Activated CD4-positive, alpha-beta T cell treated with anti-CD3 and anti-CD28 coated beads, Interleukin-2, amount 10 ng/mL, durations not matched to agents 7 days and 5 days (primary cell): ENCODE measurements around the gene AK1. TPM values are rescaled to one million over a fixed set of nuclear protein-coding genes. Genes with fewer than 3 reads are reported as not detected.
A peak's percentile ranks its signal among the peaks of the same experiment; 100 is the strongest.
"Not testable (repeated sequence)": the region's sequence is repeated elsewhere in the genome, so short reads cannot be mapped to it uniquely, and the experiment has no call there.

Experiments used
- CTCF ChIA-PET: fragments of 350-600 bp; sonication (Branson Sonifier 250); formaldehyde crosslinking; loops from one replicate; lab custom pipeline; 2021; ENCODE audit warnings: antibody characterized with exemption; lab: Charles Lee
- POLR2A ChIA-PET: fragments of 350-600 bp; sonication (Branson Sonifier 250); formaldehyde crosslinking; loops from one replicate; lab custom pipeline; 2021; ENCODE audit warnings: antibody characterized with exemption; lab: Charles Lee
- DNase-seq: peaks from one replicate; pipeline ENCODE4 v3.0.0-alpha.2; 2020
- H3K27ac Mint-ChIP-seq: one replicate; pipeline ENCODE4 v1.8.0; 2021; ENCODE audit warnings: mild to moderate bottlenecking, moderate library complexity, mixed read lengths
- H3K27me3 Mint-ChIP-seq: one replicate; pipeline ENCODE4 v1.8.0; 2021; ENCODE audit warnings: mixed read lengths
- H3K36me3 Mint-ChIP-seq: one replicate; pipeline ENCODE4 v1.8.0; 2021; ENCODE audit warnings: low read depth, mixed read lengths
- H3K4me1 Mint-ChIP-seq: one replicate; pipeline ENCODE4 v1.8.0; 2021; ENCODE audit warnings: mixed read lengths
- H3K4me3 Mint-ChIP-seq: one replicate; pipeline ENCODE4 v1.8.0; 2021; ENCODE audit warnings: mild to moderate bottlenecking, moderate library complexity, mixed read lengths
- H3K9me3 Mint-ChIP-seq: one replicate; pipeline ENCODE4 v1.8.0; 2021; ENCODE audit warnings: mixed read lengths
- total RNA-seq, 2 experiments: library from RNA; stranded (reverse); gene quantifications; one replicate each; pipeline ENCODE4 v1.2.3, GENCODE V29; 2021

AK1 gene
- total RNA-seq, 2 experiments from 2014 or later, result 53.7 to 62.3 TPM

- Mint-ChIP-seq H3K4me1 (peaks cover 38% of the 10 kb centered on the region), H3K36me3 (peaks cover 74% of the 10 kb centered on the region), H3K4me3 (no peak overlapping the region), H3K27me3 (no peaks in the 10 kb centered on the region), H3K9me3 (peaks cover 14% of the 10 kb centered on the region), H3K27ac (no peak overlapping the region)
- no peak for DNase-seq
- ChIA-PET CTCF (interaction anchor here (1.0 to 1.9 kb wide), 4 partner anchors 14 to 161 kb away, joined by 3 to 8 read pairs (median 4); partner anchors contain the start of gene TOR2A), POLR2A (no interaction called here)
Observed at GRCh38 chr9:127895811-127896210, 18.3 kb upstream of the AK1 start.

DNA sequence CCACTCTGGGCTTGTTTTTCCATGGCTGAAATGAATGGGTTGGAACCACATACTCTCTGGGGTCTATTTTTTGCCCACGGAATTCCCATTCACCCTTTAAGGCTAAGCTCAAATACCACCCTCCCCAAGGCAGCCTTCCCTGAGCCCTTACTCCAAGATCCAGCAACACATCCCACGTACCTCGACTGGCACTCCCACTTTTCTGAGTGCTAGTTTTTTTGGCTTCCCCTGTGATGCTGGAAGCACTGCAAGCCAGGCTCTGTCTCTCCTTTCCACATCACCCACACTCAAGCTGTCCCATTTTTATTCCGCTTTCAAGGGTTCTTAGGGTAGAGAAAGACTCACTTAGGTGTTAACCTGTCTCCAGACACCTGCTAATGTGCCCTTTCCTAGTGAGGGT lies 15.9 kb upstream of the AK1 start:
- H3K4me3 Mint-ChIP-seq, result no peak overlapping the region
- H3K27ac Mint-ChIP-seq, result no peak overlapping the region
- no peaks in the 10 kb centered on the region for H3K27me3 Mint-ChIP-seq
- CTCF ChIA-PET, result interaction anchor here (0.7 to 1.6 kb wide), 3 partner anchors 28 to 158 kb away, joined by 3 to 9 read pairs (median 4); partner anchors contain the start of gene TOR2A
- peaks cover 29% of the 10 kb centered on the region for H3K4me1 Mint-ChIP-seq
- H3K9me3 Mint-ChIP-seq, result peaks cover 14% of the 10 kb centered on the region
- DNase-seq, result no peak
- peaks cover 79% of the 10 kb centered on the region for H3K36me3 Mint-ChIP-seq
- POLR2A ChIA-PET, result no interaction called here

- H3K27ac Mint-ChIP-seq, result peak overlapping the region; percentile 1
Observed at GRCh38 chr9:127892831-127893230, 15.4 kb upstream of the AK1 start.

GRCh38 chr9:127890053-127890452 lies 12.6 kb upstream of the AK1 start:
- Mint-ChIP-seq H3K9me3 (peaks cover 14% of the 10 kb centered on the region), H3K27me3 (no peaks in the 10 kb centered on the region), H3K4me1 (peaks cover 15% of the 10 kb centered on the region), H3K27ac (no peak overlapping the region), H3K4me3 (no peak overlapping the region), H3K36me3 (peaks cover 71% of the 10 kb centered on the region)
- POLR2A ChIA-PET, result no interaction called here
- CTCF ChIA-PET, result interaction anchor here (0.9 to 2.1 kb wide), 6 partner anchors 14 to 155 kb away, joined by 4 to 8 read pairs (median 4); partner anchors contain the start of gene TOR2A
- no peak for DNase-seq

More at GRCh38 chr9:127892831-127893230, 15.4 kb upstream of the AK1 start:
- ChIA-PET CTCF (interaction anchor here (1.2 to 1.6 kb wide), 3 partner anchors 23 to 157 kb away, joined by 4 to 9 read pairs (median 4); partner anchors contain the start of gene TOR2A), POLR2A (no interaction called here)
- no peak for DNase-seq
- Mint-ChIP-seq H3K4me1 (peaks cover 26% of the 10 kb centered on the region), H3K27me3 (no peaks in the 10 kb centered on the region), H3K9me3 (peaks cover 14% of the 10 kb centered on the region), H3K4me3 (no peak overlapping the region), H3K36me3 (peaks cover 79% of the 10 kb centered on the region)

GRCh38 chr9:127887792-127888191 lies 10.3 kb upstream of the AK1 start:
- Mint-ChIP-seq H3K9me3 (peaks cover 2% of the 10 kb centered on the region), H3K4me3 (no peak overlapping the region), H3K36me3 (peaks cover 62% of the 10 kb centered on the region), H3K4me1 (peaks cover 15% of the 10 kb centered on the region), H3K27me3 (no peaks in the 10 kb centered on the region), H3K27ac (no peak overlapping the region)
- ChIA-PET CTCF (interaction anchor here (0.5 to 1.4 kb wide), 4 partner anchors 18 to 717 kb away, joined by 3 to 6 read pairs (median 4); no protein-coding TSS in a partner anchor), POLR2A (no interaction called here)
- no peak for DNase-seq

DNA sequence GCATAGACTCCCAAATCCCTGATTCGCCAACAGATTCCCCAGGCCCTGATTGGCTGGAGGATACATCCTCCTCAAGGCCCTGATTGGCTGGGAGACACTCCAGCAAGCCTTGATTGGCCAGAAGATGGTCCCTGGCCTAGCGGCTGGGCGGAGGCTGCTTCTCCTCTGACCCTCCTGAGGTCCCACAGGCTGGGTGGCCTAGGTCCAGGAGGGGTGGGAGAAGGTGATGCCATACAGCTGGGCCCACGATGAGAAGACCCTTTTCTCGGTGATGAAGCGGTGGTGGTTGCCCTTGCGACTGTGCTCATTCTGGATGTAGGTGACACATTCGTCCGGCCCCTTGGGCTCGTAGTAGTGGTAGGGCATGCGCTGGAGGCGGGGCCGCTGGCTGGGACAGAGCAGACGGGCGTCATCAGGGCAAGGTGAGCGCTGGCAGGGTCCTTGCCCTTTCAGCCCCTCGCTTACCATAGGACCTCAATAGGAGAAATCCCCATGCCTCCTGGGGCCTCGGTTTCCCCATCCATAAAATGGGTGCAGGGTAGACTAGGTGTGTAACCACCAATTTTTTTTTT lies 9.0 kb upstream of the AK1 start:
- H3K27ac Mint-ChIP-seq, result no peak overlapping the region
- ChIA-PET POLR2A (no interaction called here), CTCF (interaction anchor here (1.1 to 1.4 kb wide), 2 partner anchors 17 to 34 kb away, joined by 3 to 6 read pairs; no protein-coding TSS in a partner anchor)
- DNase-seq, result no peak
- peaks cover 54% of the 10 kb centered on the region for H3K36me3 Mint-ChIP-seq
- H3K4me3 Mint-ChIP-seq, result no peak overlapping the region
- H3K9me3 Mint-ChIP-seq, result no peaks in the 10 kb centered on the region
- peaks cover 7% of the 10 kb centered on the region for H3K4me1 Mint-ChIP-seq
- H3K27me3 Mint-ChIP-seq, result no peaks in the 10 kb centered on the region

DNA sequence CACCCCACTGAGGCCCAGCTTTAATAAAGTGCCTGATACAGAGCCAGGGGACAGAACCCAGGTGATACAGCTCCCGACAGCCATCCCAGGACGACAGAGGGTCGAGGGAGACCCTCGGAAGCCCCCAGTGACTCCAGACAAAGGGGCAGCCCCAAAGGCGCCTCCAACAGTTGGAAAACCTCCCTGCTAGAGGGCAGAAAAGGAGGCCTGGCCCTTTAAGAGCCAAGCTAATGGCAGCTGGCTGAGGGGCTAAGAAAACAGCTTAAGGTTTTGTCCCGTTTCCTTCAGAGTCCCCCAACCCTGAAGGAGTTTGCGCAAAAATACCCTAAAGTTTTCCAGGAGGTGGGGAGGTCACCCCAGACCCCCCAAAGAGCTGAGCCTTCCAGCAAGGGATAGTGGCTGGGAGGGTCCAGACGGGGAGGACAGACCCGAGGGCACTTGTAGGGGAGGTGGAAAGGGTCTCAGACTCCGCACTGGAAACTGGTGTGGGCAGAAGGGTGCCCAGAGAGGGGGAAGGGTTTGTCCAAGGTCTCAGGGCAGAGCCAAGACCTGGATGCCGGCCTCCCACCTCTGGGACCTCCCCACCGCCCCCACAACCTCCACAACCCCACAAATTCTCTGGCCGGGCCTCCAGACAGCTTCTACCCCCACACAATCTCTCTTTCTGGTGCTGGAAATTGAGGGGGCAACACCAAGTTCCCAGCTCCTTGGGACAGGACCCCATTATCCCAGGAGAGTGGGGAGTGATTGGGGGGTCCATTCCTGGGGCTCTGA lies 8.2 kb upstream of the AK1 start:
- no peaks in the 10 kb centered on the region for H3K27me3 Mint-ChIP-seq
- H3K36me3 Mint-ChIP-seq, result peaks cover 47% of the 10 kb centered on the region
- no peak overlapping the region for H3K4me3 Mint-ChIP-seq
- DNase-seq, result no peak
- ChIA-PET POLR2A (no interaction called here), CTCF (interaction anchor here (0.6 to 1.6 kb wide), 6 partner anchors 9 to 151 kb away, joined by 3 to 11 read pairs (median 3); partner anchors contain the start of gene TOR2A)
- no peaks in the 10 kb centered on the region for H3K9me3 Mint-ChIP-seq
- H3K4me1 Mint-ChIP-seq, result peaks cover 5% of the 10 kb centered on the region
- H3K27ac Mint-ChIP-seq, result no peak overlapping the region

GRCh38 chr9:127884976-127885490 lies 7.6 kb upstream of the AK1 start:
- no peaks in the 10 kb centered on the region for H3K27me3 Mint-ChIP-seq

GRCh38 chr9:127884427-127884911 lies 7.0 kb upstream of the AK1 start:
- POLR2A ChIA-PET, result no interaction called here
- Mint-ChIP-seq H3K4me1 (peaks cover 5% of the 10 kb centered on the region), H3K27ac (no peak overlapping the region), H3K27me3 (no peaks in the 10 kb centered on the region), H3K4me3 (no peak overlapping the region), H3K9me3 (no peaks in the 10 kb centered on the region), H3K36me3 (peaks cover 41% of the 10 kb centered on the region)
- DNase-seq, result no peak
- CTCF ChIA-PET, result interaction anchor here (1.1 to 1.6 kb wide), 4 partner anchors 11 to 276 kb away, joined by 3 to 11 read pairs (median 4); partner anchors contain the start of gene TOR2A

More at GRCh38 chr9:127884976-127885490, 7.6 kb upstream of the AK1 start:
- POLR2A ChIA-PET, result no interaction called here
- Mint-ChIP-seq H3K27ac (no peak overlapping the region), H3K4me1 (peaks cover 5% of the 10 kb centered on the region), H3K4me3 (no peak overlapping the region), H3K36me3 (peaks cover 44% of the 10 kb centered on the region), H3K9me3 (no peaks in the 10 kb centered on the region)
- DNase-seq, result no peak
- CTCF ChIA-PET, result interaction anchor here (0.7 to 1.6 kb wide), 6 partner anchors 11 to 276 kb away, joined by 3 to 11 read pairs (median 3); partner anchors contain the start of gene TOR2A

- H3K9me3 Mint-ChIP-seq, result no peaks in the 10 kb centered on the region
- no peaks in the 10 kb centered on the region for H3K27me3 Mint-ChIP-seq
- peaks cover 41% of the 10 kb centered on the region for H3K36me3 Mint-ChIP-seq
- H3K27ac Mint-ChIP-seq, result peak overlapping the region; percentile 42
- POLR2A ChIA-PET, result no interaction called here
- CTCF ChIA-PET, result interaction anchor here (1.1 to 1.6 kb wide), 2 partner anchors 14 to 275 kb away, joined by 3 to 11 read pairs; no protein-coding TSS in a partner anchor
- DNase-seq, result no peak
- H3K4me1 Mint-ChIP-seq, result peaks cover 5% of the 10 kb centered on the region
- H3K4me3 Mint-ChIP-seq, result no peak overlapping the region
Observed at GRCh38 chr9:127883959-127884358, 6.5 kb upstream of the AK1 start.

DNA sequence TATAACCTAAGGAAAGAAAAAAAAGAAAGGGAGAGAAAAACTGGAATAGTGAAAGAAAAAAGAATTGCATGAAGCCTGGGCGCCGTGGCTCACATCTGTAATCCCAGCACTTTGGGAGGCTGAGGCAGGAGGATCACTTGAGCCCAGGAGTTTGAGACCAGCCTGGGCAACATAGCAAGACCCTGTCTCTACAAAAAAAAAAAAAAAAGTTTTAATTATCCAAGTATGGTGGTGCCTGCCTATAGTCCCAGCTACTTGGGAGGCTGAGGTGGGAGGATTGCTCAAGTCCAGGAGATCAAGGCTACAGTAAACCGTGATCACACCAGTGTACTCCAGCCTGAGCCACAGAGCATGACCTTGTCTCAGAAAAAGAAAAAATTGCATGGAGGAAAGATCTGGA lies 4.2 kb upstream of the AK1 start:
- POLR2A ChIA-PET, H3K27ac Mint-ChIP-seq, H3K4me3 Mint-ChIP-seq, DNase-seq, H3K27me3 Mint-ChIP-seq, H3K4me1 Mint-ChIP-seq, H3K9me3 Mint-ChIP-seq: not testable (repeated sequence)
- CTCF ChIA-PET, result interaction anchor here (0.9 to 2.6 kb wide), 6 partner anchors 9 to 293 kb away, joined by 3 to 19 read pairs (median 6); partner anchors contain the start of gene TOR2A
- peaks cover 25% of the 10 kb centered on the region for H3K36me3 Mint-ChIP-seq

DNA sequence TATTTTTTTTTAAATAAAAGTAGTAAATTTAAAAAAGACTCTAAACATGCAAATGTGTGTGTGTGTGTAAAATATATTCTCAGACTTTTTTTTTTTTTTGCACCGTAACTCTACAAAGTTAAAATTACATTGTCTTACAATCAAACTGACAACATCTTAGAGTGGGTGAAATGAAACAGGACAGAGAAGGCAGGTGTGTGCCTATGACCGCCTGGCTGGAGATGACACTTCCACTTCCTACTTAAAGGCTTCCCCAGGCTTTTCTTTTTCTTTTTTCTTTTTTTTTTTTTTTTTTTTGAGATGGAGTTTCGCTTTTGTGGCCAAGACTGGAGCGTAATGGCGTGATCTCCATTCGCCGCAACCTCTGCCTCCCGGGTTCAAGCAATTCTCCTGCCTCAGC lies 2.7 kb upstream of the AK1 start:
- ChIA-PET CTCF (interaction anchor here (0.7 kb wide), 1 partner anchor 45 kb away, joined by 5 read pairs; no protein-coding TSS in a partner anchor), POLR2A (no interaction called here)
- no peak overlapping the region for H3K4me3 Mint-ChIP-seq
- peaks cover 5% of the 10 kb centered on the region for H3K4me1 Mint-ChIP-seq
- DNase-seq, result no peak
- peaks cover 4% of the 10 kb centered on the region for H3K27me3 Mint-ChIP-seq
- no peaks in the 10 kb centered on the region for H3K9me3 Mint-ChIP-seq
- no peak overlapping the region for H3K27ac Mint-ChIP-seq
- peaks cover 18% of the 10 kb centered on the region for H3K36me3 Mint-ChIP-seq
